ENCODE measurements around the gene CARS1. TPM values are rescaled to one million over a fixed set of nuclear protein-coding genes. Genes with fewer than 3 reads are reported as not detected.

The CARS1 gene
- total RNA-seq, 4 donors from 2014 or later: 38.1 to 66.5 (median 40.9) TPM

GRCh38 chr11:3083321-3083720 lies 26.1 kb upstream of the CARS1 start:
- 81% methylated on average over 8 of the region's 8 CpGs for WGBS
- peaks cover 7% of the 10 kb centered on the region for H3K36me3 ChIP-seq
- no peaks in the 10 kb centered on the region for H3K27me3 ChIP-seq
- no peaks in the 10 kb centered on the region for H3K4me1 ChIP-seq
- TF ChIP-seq POLR2A (IDR thresholded peaks at IDR 0.05) (no peak), EP300 (IDR thresholded peaks at IDR 0.05) (no peak), POLR2AphosphoS5 (IDR thresholded peaks at IDR 0.05) (no peak)
- TF ChIP-seq, protein P1, sequence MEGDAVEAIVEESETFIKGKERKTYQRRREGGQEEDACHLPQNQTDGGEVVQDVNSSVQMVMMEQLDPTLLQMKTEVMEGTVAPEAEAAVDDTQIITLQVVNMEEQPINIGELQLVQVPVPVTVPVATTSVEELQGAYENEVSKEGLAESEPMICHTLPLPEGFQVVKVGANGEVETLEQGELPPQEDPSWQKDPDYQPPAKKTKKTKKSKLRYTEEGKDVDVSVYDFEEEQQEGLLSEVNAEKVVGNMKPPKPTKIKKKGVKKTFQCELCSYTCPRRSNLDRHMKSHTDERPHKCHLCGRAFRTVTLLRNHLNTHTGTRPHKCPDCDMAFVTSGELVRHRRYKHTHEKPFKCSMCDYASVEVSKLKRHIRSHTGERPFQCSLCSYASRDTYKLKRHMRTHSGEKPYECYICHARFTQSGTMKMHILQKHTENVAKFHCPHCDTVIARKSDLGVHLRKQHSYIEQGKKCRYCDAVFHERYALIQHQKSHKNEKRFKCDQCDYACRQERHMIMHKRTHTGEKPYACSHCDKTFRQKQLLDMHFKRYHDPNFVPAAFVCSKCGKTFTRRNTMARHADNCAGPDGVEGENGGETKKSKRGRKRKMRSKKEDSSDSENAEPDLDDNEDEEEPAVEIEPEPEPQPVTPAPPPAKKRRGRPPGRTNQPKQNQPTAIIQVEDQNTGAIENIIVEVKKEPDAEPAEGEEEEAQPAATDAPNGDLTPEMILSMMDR (IDR thresholded peaks at IDR 0.05): no peak
- H3K27ac ChIP-seq: no peak overlapping the region
- DNase-seq (ENCODE audit: low spot score in 2 of 2): no peak
- H3K9me3 ChIP-seq: no peaks in the 10 kb centered on the region
- no peak overlapping the region for H3K4me3 ChIP-seq

DNA sequence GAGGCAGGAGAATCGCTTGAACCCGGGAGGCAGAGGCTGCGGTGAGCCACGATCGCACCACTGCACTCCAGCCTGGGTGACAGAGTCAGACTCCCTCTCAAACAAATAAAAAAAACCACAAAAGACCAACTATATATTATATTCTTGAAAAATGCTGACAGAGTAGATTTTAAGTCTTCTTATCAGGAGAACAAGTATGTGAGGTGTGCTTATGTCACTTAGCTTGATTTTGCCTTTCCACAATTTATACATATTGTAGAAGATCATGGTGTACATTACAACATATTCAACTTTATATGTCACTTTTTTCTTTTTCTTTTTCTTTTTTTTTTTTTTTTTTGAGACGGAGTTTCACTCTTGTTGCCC lies 24.1 kb upstream of the CARS1 start:
- Histone ChIP-seq H3K27ac (no peak overlapping the region), H3K4me1 (no peaks in the 10 kb centered on the region), H3K27me3 (no peaks in the 10 kb centered on the region), H3K9me3 (no peaks in the 10 kb centered on the region), H3K4me3 (no peak overlapping the region), H3K36me3 (no peaks in the 10 kb centered on the region)
- WGBS: 87% methylated on average over 6 of the region's 6 CpGs
- TF ChIP-seq, protein P1 (IDR thresholded peaks at IDR 0.05): no peak
- TF ChIP-seq POLR2AphosphoS5 (IDR thresholded peaks at IDR 0.05) (no peak), EP300 (IDR thresholded peaks at IDR 0.05) (no peak), POLR2A (IDR thresholded peaks at IDR 0.05) (no peak)
- no peak for DNase-seq (ENCODE audit: low spot score in 2 of 2)

DNA sequence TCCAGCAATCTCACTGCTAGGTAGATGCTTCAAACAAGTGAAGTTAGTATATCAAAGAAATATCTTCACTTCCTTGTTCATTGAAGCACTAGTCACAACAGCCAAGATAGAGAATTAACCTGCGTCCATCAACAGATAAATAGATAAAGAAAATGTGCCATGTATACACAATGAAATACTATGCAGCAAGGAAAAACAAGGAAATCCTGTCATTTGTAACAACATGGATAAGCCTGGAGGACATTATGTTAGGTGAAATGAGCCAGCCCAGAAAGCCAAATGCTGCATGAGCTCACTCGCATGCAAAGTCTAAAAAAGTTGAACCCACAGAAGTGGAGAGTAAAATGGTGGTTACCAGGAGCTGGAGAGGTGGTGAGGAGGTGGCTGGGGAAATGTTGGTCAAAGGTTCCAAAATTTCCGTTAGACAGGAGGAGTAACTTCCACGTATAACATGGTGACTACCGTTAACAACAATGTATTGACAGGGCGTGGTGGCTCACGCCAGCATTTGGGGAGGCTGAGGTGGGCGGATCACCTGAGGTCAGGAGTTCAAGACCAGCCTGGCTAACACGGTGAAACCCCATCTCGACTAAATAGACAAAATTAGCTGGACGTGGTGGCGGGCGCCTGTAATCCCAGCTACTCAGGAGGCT lies 23.6 kb upstream of the CARS1 start:
- Histone ChIP-seq H3K9me3 (no peaks in the 10 kb centered on the region), H3K36me3 (no peaks in the 10 kb centered on the region), H3K4me1 (no peaks in the 10 kb centered on the region), H3K4me3 (no peak overlapping the region), H3K27ac (no peak overlapping the region), H3K27me3 (no peaks in the 10 kb centered on the region)
- no peak for DNase-seq (ENCODE audit: low spot score in 2 of 2)
- TF ChIP-seq, protein P1 (IDR thresholded peaks at IDR 0.05): no peak
- TF ChIP-seq POLR2AphosphoS5 (IDR thresholded peaks at IDR 0.05) (no peak), POLR2A (IDR thresholded peaks at IDR 0.05) (no peak), EP300 (IDR thresholded peaks at IDR 0.05) (no peak)
- WGBS: 80% methylated on average over 13 of the region's 13 CpGs

GRCh38 chr11:3080104-3080503 lies 22.9 kb upstream of the CARS1 start:
- DNase-seq (ENCODE audit: low spot score in 2 of 2): no peak

GRCh38 chr11:3077846-3078440 lies 20.7 kb upstream of the CARS1 start:
- no peaks in the 10 kb centered on the region for H3K27me3 ChIP-seq
- no peak overlapping the region for H3K27ac ChIP-seq
- H3K36me3 ChIP-seq: no peaks in the 10 kb centered on the region
- DNase-seq (ENCODE audit: low spot score in 2 of 2): no peak
- H3K4me1 ChIP-seq: no peaks in the 10 kb centered on the region
- TF ChIP-seq POLR2A (IDR thresholded peaks at IDR 0.05): no peak
- TF ChIP-seq POLR2AphosphoS5 (IDR thresholded peaks at IDR 0.05): no peak
- TF ChIP-seq EP300 (IDR thresholded peaks at IDR 0.05): no peak
- TF ChIP-seq, protein P1 (IDR thresholded peaks at IDR 0.05): no peak
- 88% methylated on average over 16 of the region's 16 CpGs for WGBS
- no peak overlapping the region for H3K4me3 ChIP-seq
- no peaks in the 10 kb centered on the region for H3K9me3 ChIP-seq

More at GRCh38 chr11:3080104-3080503, 22.9 kb upstream of the CARS1 start:
- Histone ChIP-seq H3K9me3 (no peaks in the 10 kb centered on the region), H3K4me1 (no peaks in the 10 kb centered on the region), H3K27ac (no peak overlapping the region), H3K4me3 (no peak overlapping the region), H3K36me3 (no peaks in the 10 kb centered on the region), H3K27me3 (no peaks in the 10 kb centered on the region)
- TF ChIP-seq, protein P1 (IDR thresholded peaks at IDR 0.05): no peak
- TF ChIP-seq POLR2AphosphoS5 (IDR thresholded peaks at IDR 0.05) (no peak), POLR2A (IDR thresholded peaks at IDR 0.05) (no peak), EP300 (IDR thresholded peaks at IDR 0.05) (no peak)
- 93% methylated on average over 1 of the region's 1 CpG for WGBS

All from suprapubic skin (tissue), 4 donors.